DND-41 (cell line): ENCODE results near the gene DRD4.
A peak's percentile ranks its signal among the peaks of the same experiment; 100 is the strongest.

Source experiments
- CTCF ChIP-seq: IDR thresholded peaks from 2 replicates; pipeline ENCODE4 v1.5.1; 2012; ENCODE audit warnings: borderline replicate concordance, low read length, moderate library complexity, mild to moderate bottlenecking; ENCODE audit not compliant: poor library complexity, severe bottlenecking; ENCODE audit errors: extremely low read depth
- EZH2 ChIP-seq: IDR thresholded peaks from 3 replicates; pipeline ENCODE4 v1.6.1; 2012; ENCODE audit warnings: borderline replicate concordance, low read depth, mild to moderate bottlenecking, moderate library complexity, low read length, inconsistent platforms; ENCODE audit not compliant: severe bottlenecking

DNA sequence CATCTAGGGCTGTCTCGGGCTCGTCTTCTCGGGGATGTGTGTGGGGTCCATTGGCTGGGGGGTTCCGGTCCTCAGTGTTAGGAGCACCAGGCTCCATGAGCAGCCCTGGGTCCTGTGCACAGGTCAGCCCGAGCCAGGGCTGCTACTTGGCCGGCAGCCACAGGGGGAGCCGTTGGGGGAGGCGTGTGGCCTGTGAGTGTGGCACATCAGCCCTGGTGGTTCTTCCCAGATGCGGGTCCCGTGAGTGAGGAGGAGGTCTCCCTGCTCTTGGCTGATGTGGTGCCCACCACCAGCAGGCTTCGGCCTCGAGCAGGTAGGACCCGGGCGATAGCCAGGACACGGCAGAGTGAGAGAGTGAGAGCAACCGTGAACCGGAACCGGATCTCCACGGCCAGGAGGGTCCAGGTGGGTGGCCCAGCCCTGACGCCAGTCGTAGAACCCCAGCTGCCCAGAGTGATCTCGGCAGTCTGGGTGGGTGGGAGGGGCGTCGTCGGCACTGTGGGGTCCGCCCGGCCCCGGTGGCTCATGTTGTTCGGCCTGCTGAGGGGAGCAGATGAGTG, 39.8 kb upstream of the DRD4 start:
- TF ChIP-seq CTCF = peak; percentile 44
- TF ChIP-seq EZH2 = no peak
